NCI-H187 treated with DMSO at 0.1 percent for 48 hours (cell line): ENCODE measurements around the gene STOX2.
"Not testable (repeated sequence)": the region's sequence is repeated elsewhere in the genome, so short reads cannot be mapped to it uniquely, and the experiment has no call there.

Experiments used
- DNase-seq: peaks from one replicate; lab custom pipeline; 2025; lab: John Stamatoyannopoulos, UW

Gene STOX2

DNA sequence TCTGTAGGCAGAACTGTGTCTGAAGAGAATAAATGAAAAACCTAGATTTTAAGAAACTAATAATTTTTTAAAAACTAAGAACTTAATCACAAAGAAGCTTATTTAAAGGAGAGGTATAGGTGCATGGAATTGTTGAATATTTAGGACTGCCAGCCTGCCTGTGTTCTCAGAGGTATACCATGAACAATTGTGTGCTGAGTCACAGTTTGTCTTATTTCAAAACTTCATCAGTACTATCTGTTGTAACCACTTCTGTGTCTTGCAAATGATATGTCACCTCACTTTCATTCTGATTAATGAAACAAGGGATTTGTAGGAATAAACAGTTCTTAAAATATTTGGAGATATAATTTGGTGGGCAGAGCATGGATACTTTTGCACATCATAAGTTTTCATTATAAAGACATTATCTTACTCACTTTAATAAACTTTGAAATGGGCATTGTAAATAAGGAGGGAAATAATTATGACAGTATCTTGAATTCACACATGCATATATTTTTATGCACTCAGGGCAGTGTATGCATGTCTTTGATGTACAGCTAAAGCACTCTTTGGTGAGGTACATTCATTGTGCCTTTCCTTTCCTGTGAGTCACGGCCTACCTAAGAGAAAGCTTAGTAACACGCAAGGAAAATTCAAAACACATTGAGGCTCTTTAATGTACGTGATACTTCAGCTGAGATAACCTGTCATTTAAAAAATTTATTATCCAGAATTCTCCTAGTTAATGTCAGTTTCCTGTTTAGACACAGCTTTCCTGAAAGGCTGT is 31.7 kb downstream of the STOX2 start:
- no peak for DNase-seq

DNA sequence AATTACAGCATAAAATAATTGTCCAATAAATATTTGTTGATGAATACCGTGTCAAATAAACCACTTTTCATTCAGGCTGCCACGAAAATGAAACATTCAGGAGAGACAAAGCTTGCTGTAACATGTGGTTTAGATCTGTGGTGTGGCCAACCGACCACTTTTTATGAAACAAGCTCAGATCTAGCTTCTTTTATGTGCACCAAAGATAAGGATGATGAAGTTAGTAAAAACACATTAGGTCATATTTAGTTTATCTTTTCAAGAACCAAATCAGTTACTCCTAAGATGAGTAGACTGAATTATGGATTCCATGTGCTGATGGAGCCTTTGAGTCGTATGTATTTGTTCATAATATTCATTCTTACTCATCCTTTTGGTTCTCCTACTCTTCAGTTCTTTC is 35.8 kb downstream of the STOX2 start:
- no peak for DNase-seq

DNA sequence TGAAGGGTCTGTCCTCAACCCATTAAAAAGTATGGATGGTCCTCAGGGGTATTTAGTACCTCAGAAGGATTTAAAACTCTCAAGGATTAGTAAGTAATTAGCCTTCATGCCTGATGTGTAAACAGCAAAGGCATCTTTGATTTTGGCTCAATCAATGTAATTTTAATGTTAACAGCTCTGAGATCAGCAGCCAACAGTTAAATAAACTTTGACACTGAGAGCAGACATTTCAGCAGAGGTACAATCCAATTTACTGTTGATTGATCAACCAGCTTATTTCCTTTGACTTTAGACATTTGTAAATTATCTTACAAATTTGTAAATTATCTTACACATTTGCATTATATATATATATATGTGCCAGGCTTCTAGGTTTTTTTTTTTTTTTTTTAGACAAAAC is 36.9 kb downstream of the STOX2 start:
- DNase-seq, result no peak

DNA sequence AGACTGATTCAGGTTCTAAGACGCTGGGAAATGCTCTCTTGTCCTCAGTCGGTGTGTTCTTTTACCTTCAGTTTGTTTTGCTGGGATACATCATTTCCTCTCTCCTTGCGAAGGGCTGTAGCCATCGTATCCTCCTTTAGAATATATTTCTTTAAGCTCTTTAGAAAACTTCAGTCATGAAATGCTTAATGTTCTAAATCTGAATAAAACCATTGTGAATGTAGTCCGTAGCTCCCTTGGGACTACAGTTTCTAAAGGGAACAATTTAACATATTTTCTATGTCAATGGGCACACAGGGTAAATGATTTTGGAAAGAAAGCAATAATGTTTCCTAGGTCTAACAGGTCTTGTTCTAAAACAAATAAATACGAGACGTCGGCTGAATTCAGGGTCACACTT is 40.6 kb downstream of the STOX2 start:
- no peak for DNase-seq

GRCh38 chr4:183950536-183950935 is 45.4 kb downstream of the STOX2 start:
- DNase-seq, result no peak

DNA sequence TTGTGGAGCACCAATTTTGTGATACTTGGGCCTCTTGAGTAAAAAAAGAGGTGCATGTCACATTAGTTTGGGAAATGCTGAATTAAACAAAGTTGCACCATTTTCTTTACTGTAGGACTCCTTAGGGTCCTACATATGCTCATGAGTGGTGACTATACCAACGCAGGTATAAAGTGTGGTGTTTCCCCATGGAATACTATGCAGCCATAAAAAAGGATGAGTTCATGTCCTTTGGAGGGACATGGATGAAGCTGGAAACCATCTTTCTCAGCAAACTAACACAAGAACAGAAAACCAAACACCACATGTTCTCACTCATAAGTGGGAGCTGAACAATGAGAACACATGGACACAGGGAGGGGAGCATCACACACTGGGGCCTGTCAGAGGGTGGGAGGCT is 47.5 kb downstream of the STOX2 start:
- not testable (repeated sequence) for DNase-seq

DNA sequence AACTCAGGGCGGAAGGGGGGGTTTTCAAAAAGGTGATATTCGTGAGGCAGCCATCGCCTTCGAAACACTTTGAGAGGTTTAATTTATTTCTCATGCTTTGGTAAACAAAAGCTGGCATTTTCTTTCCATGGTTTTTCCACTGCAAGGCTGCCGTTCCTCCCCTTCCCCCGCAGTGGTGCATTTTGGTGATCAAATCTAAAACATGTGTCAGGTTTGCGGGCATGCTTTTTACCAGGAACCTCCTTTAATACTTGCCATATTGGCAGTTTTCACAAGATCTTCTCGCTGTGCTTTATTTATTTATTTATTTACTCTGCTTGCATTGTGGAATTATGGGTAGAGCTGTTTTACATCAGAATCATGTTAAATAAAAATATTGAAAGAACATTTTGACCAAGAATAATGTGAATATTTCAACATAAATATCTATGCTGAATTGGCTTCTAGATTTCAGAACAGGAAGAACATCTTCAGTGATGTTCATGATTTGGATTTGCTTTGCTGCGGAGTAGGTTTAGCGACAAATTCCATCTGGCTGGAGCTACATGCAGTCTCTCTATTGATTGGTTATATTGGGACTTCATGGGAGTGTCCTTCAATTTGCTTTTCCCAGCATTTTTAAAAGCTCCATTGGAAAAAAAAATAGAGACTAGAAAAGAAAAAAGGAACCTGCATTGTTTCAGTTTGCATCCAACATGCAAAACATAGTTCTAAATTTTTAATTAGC is 54.4 kb downstream of the STOX2 start:
- DNase-seq, result no peak

DNA sequence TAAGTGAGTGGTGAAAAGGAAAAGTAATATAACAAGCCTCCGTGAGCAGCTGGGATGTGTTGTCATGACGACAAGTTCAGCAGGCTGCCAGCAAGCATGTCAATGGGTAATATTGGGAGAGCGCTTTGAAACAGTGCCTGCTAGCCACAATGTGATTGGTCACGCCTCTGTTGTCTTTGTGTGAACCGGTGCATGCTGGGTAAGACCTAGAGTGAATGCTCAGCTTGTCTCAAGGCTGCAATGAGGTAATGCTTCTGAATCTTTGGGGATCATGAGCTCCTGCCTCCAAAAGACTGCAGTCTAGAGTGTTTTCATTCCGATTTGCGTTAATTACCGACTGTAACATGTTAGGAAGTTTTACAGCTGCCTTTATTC is 54.9 kb downstream of the STOX2 start:
- peak; percentile 52 for DNase-seq

GRCh38 chr4:183960962-183961541 is 55.9 kb downstream of the STOX2 start:
- DNase-seq, result no peak

GRCh38 chr4:183961795-183962194 is 56.7 kb downstream of the STOX2 start:
- DNase-seq, result no peak

DNA sequence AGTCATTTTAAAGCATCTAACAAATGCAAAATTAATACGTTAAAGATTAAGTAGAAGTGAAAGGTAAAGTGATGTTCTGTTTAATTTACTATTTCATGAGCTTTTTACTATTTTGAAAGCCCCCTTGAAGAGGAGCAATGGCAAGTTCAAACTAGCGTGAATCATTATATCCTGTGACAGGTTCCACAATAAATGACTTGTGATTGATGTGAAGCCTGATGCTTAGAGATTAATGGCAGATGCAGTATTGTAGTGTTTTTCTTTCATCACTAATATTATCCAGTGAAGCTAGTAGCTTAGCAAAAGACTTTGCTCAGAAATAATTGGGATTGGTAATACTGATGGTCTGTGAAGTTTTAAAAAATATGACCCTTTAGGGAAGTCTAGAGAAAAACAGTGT is 57.3 kb downstream of the STOX2 start:
- DNase-seq, result no peak

- DNase-seq, result no peak
Observed at GRCh38 chr4:183966371-183966770, 61.3 kb downstream of the STOX2 start.

DNA sequence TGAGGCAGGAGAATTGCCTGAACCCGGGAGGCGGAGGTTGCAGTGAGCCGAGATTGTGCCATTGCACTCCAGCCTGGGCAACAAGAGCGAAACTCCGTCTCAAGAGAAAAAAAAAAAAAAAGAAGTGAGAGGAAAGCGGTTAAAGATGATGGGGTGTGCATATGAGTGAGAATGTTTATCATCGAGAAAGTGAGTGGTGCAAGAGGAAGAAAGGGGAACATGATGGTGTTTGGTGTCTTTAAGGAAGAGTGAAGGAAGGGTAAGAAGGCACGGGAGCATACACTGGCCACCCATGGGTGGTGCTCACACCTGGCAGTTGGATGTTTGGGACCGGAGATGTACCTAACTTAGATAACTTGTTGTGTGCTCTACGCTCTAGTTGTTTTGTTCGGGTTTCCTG is 62.2 kb downstream of the STOX2 start:
- no peak for DNase-seq

DNA sequence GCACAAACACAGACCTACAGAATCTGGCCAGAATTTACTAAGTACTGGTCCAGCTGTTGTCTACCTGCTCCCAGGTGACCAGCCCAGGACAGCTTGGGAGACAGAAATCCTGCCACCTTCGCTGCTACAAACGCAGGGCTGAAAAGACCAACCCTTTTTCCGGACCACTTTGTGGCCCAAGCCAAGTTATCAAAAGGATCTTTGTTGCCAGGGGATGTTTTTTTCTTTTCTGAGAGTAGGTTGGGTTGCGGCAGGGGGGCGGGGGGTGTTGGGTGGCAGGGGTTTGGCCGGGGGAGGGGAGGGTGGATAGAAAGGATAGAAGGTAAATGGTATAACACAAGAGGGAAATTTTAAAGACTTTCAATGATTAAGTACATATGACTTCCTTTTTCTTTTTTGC is 63.4 kb downstream of the STOX2 start:
- no peak for DNase-seq

DNA sequence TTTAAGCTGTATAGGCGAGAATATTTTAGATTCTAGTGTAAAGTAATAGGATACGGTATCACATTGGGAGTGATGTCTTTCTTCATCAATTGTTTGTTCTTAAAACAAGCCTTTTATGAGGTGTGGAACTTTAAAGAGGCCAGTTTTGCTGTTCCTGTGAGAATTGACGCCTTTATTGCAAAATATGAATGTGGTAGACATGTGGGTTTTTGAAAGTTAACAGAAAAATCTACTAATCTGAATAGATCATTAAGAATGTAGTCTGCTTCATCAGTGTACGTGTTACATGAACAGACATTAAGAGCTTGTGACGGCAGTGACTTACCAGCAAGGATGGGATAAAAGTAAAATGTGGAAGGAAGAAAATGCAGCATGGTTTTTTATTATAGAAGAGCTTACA is 63.8 kb downstream of the STOX2 start:
- DNase-seq, result no peak

GRCh38 chr4:183969596-183969995 is 64.5 kb downstream of the STOX2 start:
- DNase-seq, result no peak

- no peak for DNase-seq
Observed at GRCh38 chr4:183971929-183972490, 66.9 kb downstream of the STOX2 start.

DNA sequence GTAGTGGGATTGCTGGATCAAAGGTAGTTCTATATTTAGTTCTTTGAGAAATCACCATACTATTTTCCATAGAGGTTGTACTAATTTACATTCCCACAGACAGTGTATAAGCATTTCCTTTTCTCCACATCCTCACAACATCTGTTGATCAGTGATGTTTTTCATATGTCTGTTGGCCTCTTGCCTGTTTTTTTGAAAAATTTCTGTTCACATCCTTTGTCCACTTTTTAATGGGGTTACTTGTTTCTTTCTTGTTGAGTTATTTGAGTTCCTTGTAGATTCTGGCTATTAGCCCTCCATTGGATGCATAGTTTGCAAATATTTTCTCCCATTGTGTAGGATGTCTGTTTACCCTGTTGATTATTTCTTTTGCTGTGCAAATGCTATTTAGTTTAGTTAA is 72.6 kb downstream of the STOX2 start:
- DNase-seq, result no peak

DNA sequence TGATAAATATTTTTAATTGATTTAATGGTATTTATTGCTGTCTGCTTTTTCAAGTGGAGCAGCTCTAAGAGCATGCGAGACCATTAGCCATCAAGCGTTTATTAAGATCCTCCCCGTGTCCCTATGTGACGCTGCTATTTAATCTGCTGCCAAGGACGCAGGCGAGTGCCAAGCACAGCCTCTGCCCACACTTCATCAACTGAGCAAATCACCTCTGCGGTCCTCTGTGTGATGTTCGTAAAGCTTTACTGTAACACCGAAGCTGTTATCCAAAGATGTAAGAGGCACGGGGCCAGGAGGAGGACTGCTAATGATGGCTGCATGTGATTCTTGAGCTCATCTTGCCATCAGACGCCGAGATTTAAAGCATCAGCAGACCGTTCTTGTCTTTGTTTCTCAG is 79.5 kb downstream of the STOX2 start:
- DNase-seq, result no peak

DNA sequence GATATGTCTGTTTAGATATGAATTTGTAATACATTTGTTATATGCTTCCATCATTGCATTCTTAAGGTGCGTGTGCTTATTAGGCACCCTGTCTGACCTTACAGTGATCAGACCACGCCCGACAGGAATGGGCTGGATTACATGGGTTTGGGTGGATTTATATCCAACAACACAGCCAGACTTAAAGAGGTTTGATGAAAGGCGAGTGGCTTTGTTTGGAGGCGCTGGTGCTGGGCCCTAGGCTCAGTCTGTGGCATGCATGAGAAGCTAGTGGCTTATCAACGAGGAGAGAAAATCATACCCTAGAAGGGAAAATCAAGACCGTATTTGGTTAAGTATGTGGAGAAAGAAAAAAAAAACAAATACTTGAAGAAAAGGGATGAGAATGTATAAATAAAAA is 80.7 kb downstream of the STOX2 start:
- no peak for DNase-seq

DNA sequence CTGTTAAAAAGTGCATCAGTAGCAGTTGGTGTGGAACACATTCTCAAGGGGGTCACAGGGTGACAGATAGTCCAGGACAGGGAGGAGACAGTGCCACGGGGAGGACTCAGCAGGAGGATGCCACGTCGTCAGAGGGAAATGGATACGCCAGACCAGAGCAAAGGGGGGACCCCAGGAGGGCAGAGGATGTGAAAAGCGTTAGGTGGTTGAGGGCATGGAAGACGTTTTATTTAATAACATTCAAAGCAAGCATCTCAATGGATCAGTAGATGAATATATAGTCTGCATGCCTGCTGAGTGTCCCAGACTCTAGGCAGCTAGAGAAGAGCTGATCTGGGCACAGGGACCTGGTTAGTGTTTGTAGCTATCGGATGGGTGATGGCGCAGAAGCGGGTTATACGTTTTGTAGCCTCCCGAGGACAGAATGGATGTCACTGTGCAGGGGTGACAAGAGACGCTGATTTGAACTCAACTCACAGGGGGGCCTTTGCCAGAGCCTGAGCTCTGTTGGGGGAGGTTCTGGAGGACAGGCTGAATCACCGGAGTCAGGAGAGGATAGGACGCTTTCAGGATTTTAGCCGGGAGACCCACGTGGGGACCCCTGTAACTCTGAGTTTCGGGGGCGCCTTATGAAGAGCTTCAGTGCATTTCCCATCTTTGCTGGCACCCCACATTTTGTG is 81.3 kb downstream of the STOX2 start:
- no peak for DNase-seq
